ENCODE measurements around the gene CCDC112. TPM values are rescaled to one million over a fixed set of nuclear protein-coding genes. Genes with fewer than 3 reads are reported as not detected.

The CCDC112 gene
- total RNA-seq, 1 donor from 2014 or later, result 7.8 TPM

- H3K9me3 Mint-ChIP-seq (ENCODE audit: unreplicated experiment), result no peaks in the 10 kb centered on the region
- TF ChIP-seq CTCF (IDR thresholded peaks at IDR 0.05), result no peak
- no peak for DNase-seq (ENCODE audit: extremely low spot score, unreplicated experiment)
- H3K27me3 Mint-ChIP-seq (ENCODE audit: unreplicated experiment), result peaks cover 45% of the 10 kb centered on the region
- peaks cover 18% of the 10 kb centered on the region for H3K4me1 Mint-ChIP-seq (ENCODE audit: unreplicated experiment)
- H3K36me3 Mint-ChIP-seq (ENCODE audit: unreplicated experiment), result no peaks in the 10 kb centered on the region
- no peak overlapping the region for H3K27ac Mint-ChIP-seq (ENCODE audit: unreplicated experiment)
- H3K4me3 Mint-ChIP-seq (ENCODE audit: unreplicated experiment), result no peak overlapping the region
These were observed 2.4 kb upstream of the CCDC112 start for GRCh38 chr5:115298811-115299210.

- peak overlapping the region; percentile 36 for H3K4me3 Mint-ChIP-seq (ENCODE audit: unreplicated experiment)
- DNase-seq (ENCODE audit: extremely low spot score, unreplicated experiment), result no peak
- peaks cover 34% of the 10 kb centered on the region for H3K27me3 Mint-ChIP-seq (ENCODE audit: unreplicated experiment)
- peaks cover 4% of the 10 kb centered on the region for H3K9me3 Mint-ChIP-seq (ENCODE audit: unreplicated experiment)
- peaks cover 3% of the 10 kb centered on the region for H3K36me3 Mint-ChIP-seq (ENCODE audit: unreplicated experiment)
- H3K4me1 Mint-ChIP-seq (ENCODE audit: unreplicated experiment), result peaks cover 22% of the 10 kb centered on the region
- H3K27ac Mint-ChIP-seq (ENCODE audit: unreplicated experiment), result no peak overlapping the region
- TF ChIP-seq CTCF (IDR thresholded peaks at IDR 0.05), result no peak
These were observed 577 bp upstream of the CCDC112 start for GRCh38 chr5:115297031-115297430.

GRCh38 chr5:115295777-115296123, 704 bp downstream of the CCDC112 start:
- peaks cover 22% of the 10 kb centered on the region for H3K4me1 Mint-ChIP-seq (ENCODE audit: unreplicated experiment)
- H3K9me3 Mint-ChIP-seq (ENCODE audit: unreplicated experiment), result peaks cover 10% of the 10 kb centered on the region
- DNase-seq (ENCODE audit: extremely low spot score, unreplicated experiment), result no peak
- H3K27ac Mint-ChIP-seq (ENCODE audit: unreplicated experiment), result peak overlapping the region; percentile 84
- no peak for TF ChIP-seq CTCF (IDR thresholded peaks at IDR 0.05)
- peaks cover 22% of the 10 kb centered on the region for H3K27me3 Mint-ChIP-seq (ENCODE audit: unreplicated experiment)
- H3K4me3 Mint-ChIP-seq (ENCODE audit: unreplicated experiment), result peak overlapping the region; percentile 98
- H3K36me3 Mint-ChIP-seq (ENCODE audit: unreplicated experiment), result peaks cover 4% of the 10 kb centered on the region

DNA sequence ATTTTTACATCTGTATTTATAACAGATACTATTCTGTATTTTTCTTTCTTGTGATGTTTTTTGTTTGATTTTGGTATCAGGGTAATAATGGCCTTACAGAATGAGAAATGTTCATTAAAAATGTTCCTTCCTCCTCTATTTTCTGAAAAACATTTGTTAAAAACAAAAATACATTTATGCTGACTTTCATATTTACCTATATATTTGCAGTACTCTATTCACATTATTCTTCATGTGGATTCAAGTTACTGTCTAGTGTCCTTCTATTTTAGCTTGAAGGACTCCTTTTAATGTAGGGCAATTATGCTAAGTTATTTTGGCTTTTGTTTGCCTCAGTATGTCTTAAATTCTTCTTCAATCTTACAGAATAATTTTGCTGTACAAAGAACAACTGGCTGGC, 5.1 kb downstream of the CCDC112 start:
- no peak for TF ChIP-seq CTCF (IDR thresholded peaks at IDR 0.05)
- H3K27ac Mint-ChIP-seq (ENCODE audit: unreplicated experiment), result no peak overlapping the region
- peaks cover 10% of the 10 kb centered on the region for H3K9me3 Mint-ChIP-seq (ENCODE audit: unreplicated experiment)
- no peak for DNase-seq (ENCODE audit: extremely low spot score, unreplicated experiment)
- peaks cover 4% of the 10 kb centered on the region for H3K36me3 Mint-ChIP-seq (ENCODE audit: unreplicated experiment)
- H3K4me1 Mint-ChIP-seq (ENCODE audit: unreplicated experiment), result peaks cover 22% of the 10 kb centered on the region
- no peaks in the 10 kb centered on the region for H3K27me3 Mint-ChIP-seq (ENCODE audit: unreplicated experiment)
- no peak overlapping the region for H3K4me3 Mint-ChIP-seq (ENCODE audit: unreplicated experiment)

GRCh38 chr5:115289104-115289503, 7.3 kb downstream of the CCDC112 start:
- Mint-ChIP-seq H3K4me1 (ENCODE audit: unreplicated experiment) (peaks cover 6% of the 10 kb centered on the region), H3K9me3 (ENCODE audit: unreplicated experiment) (peaks cover 10% of the 10 kb centered on the region), H3K27ac (ENCODE audit: unreplicated experiment) (no peak overlapping the region), H3K4me3 (ENCODE audit: unreplicated experiment) (no peak overlapping the region), H3K27me3 (ENCODE audit: unreplicated experiment) (no peaks in the 10 kb centered on the region), H3K36me3 (ENCODE audit: unreplicated experiment) (peaks cover 4% of the 10 kb centered on the region)
- no peak for TF ChIP-seq CTCF (IDR thresholded peaks at IDR 0.05)
- no peak for DNase-seq (ENCODE audit: extremely low spot score, unreplicated experiment)

All from osteocyte (in vitro differentiated cells).